ENCODE results near the gene THUMPD3. TPM values are rescaled to one million over a fixed set of nuclear protein-coding genes. Genes with fewer than 3 reads are reported as not detected.

The THUMPD3 gene
- total and polyA plus RNA-seq, 2 of the 13 experiments (the other 11 are each of a cell fraction or from before 2014, with no cell fraction given) = 31.2 to 44.1 TPM

GRCh38 chr3:9396632-9397331 is 33.9 kb downstream of the THUMPD3 start (continued):
- TF ChIP-seq MTERF4 (CRISPR knock-in tag; IDR thresholded peaks at IDR 0.05) (no peak), SPEN (CRISPR knock-in tag; IDR thresholded peaks at IDR 0.05; ENCODE audit: low read depth) (peak; percentile 82), TIGD3 (CRISPR knock-in tag; IDR thresholded peaks at IDR 0.05; ENCODE audit: borderline replicate concordance) (no peak), BCL6 (CRISPR knock-in tag; IDR thresholded peaks at IDR 0.05) (no peak), ZMYM3 (CRISPR knock-in tag; IDR thresholded peaks at IDR 0.05) (no peak), ZFP82 (CRISPR knock-in tag; IDR thresholded peaks at IDR 0.05; ENCODE audit: borderline replicate concordance) (no peak; the same call in 1 of the 2 replicates), TRAFD1 (CRISPR knock-in tag; IDR thresholded peaks at IDR 0.05; ENCODE audit: borderline replicate concordance) (no peak), CBX1 (IDR thresholded peaks at IDR 0.05; ENCODE audit: low read depth) (no peak), TRIM24 (CRISPR knock-in tag; IDR thresholded peaks at IDR 0.05) (no peak), ZC3H13 (CRISPR knock-in tag; IDR thresholded peaks at IDR 0.05) (no peak), NONO (IDR thresholded peaks at IDR 0.05) (no peak), NONO (CRISPR knock-in tag; conservative IDR thresholded peaks at IDR 0.05) (peak; percentile 64; the same call in 1 of the 2 replicates), RNF219 (CRISPR knock-in tag; IDR thresholded peaks at IDR 0.05) (no peak), PREB (CRISPR knock-in tag; IDR thresholded peaks at IDR 0.05) (no peak), HNRNPL (IDR thresholded peaks at IDR 0.05; ENCODE audit: low read depth, low read length) (peak; percentile 71), MYC (CRISPR knock-in tag; IDR thresholded peaks at IDR 0.05; ENCODE audit: borderline replicate concordance) (peak; percentile 69), ZNF446 (CRISPR knock-in tag; IDR thresholded peaks at IDR 0.05) (no peak), NR2F1 (CRISPR knock-in tag; IDR thresholded peaks at IDR 0.05) (no peak; a peak in 2 of 4 replicates), ZNF468 (CRISPR knock-in tag; IDR thresholded peaks at IDR 0.05) (no peak), CHCHD3 (CRISPR knock-in tag; IDR thresholded peaks at IDR 0.05) (no peak), ZNF766 (CRISPR knock-in tag; IDR thresholded peaks at IDR 0.05; ENCODE audit: borderline replicate concordance) (peak; percentile 23; the same call in 1 of the 2 replicates)

Measured in HepG2 (cell line).